HepG2 (cell line): ENCODE data around the gene CCDC85C. TPM values are rescaled to one million over a fixed set of nuclear protein-coding genes. Genes with fewer than 3 reads are reported as not detected.
A peak's percentile ranks its signal among the peaks of the same experiment; 100 is the strongest.

Experiments
- ATAC-seq: fragments of 200-7000 bp; cut with Tn5 transposase; 3 replicates; pipeline ENCODE4 v1.9.1; 2020; ENCODE audit warnings: mild to moderate bottlenecking, moderate library complexity
- BruUV-seq: library from RNA; stranded (reverse); fragments of 400-500 nt; replicated peaks from 2 replicates; lab custom pipeline; 2021; lab: Mats Ljungman, UMichigan
- CTCF ChIA-PET: fragments of 300-600 bp; formaldehyde crosslinking; extraction: SDS; loops from one replicate; lab custom pipeline; 2021; ENCODE audit warnings: low total read pairs, inconsistent platforms, low intra/inter-chr PET ratio; lab: Yijun Ruan, JAX
- POLR2A ChIA-PET: fragments of 350-600 bp; sonication (Branson Sonifier 250); formaldehyde crosslinking; loops from one replicate; lab custom pipeline; 2020; ENCODE audit warnings: antibody characterized with exemption, inconsistent platforms; lab: Yijun Ruan, JAX
- DNase-seq: peaks from one replicate; pipeline ENCODE4 v3.0.0-alpha.2; 2015; ENCODE audit warnings: low spot score
- FAIRE-seq: peaks from 3 replicates; lab custom pipeline; 2011; peaks lifted over from hg19 to GRCh38; lab: Jason Lieb, UNC
- H2AFZ ChIP-seq: one replicate; pipeline ENCODE4 v1.6.1; 2011; ENCODE audit warnings: low read length, inconsistent platforms
- H3K27ac ChIP-seq: fragments of 300-600 bp; 3 replicates; pipeline ENCODE4 v1.8.0; 2011; ENCODE audit warnings: mixed run types, mild to moderate bottlenecking, mixed read lengths, low read length, inconsistent platforms; ENCODE audit not compliant: insufficient read depth; ENCODE audit errors: extremely low read length
- H3K27me3 ChIP-seq, 2 experiments: fragments of 200-600 bp in 1 of 2; 2 replicates in 1 of 2; 3 replicates in 1 of 2; pipeline versions ENCODE4 v1.6.0 to v1.8.0; 2011; ENCODE audit warnings: low read length in 2 of 2, mild to moderate bottlenecking in 2 of 2, moderate library complexity in 2 of 2, inconsistent platforms in 1 of 2; ENCODE audit not compliant: insufficient read depth in 2 of 2, control insufficient read depth in 1 of 2
- H3K36me3 ChIP-seq, 2 experiments: fragments of 200-600 bp in 1 of 2; replicated peaks in 1 of 2; 2 replicates in 1 of 2; 3 replicates in 1 of 2; pipeline versions ENCODE4 v1.5.1 to v1.8.0; 2011; ENCODE audit warnings: low read length in 2 of 2, inconsistent platforms in 1 of 2; ENCODE audit not compliant: insufficient read depth in 2 of 2, control insufficient read depth in 1 of 2
- H3K4me1 ChIP-seq: 2 replicates; pipeline ENCODE4 v1.5.1; 2012; ENCODE audit warnings: low read length, inconsistent platforms; ENCODE audit not compliant: insufficient read depth
- H3K4me2 ChIP-seq: 2 replicates; pipeline ENCODE4 v1.6.0; 2011; ENCODE audit warnings: low read depth, low read length, inconsistent platforms
- H3K4me3 ChIP-seq, 3 experiments: fragments of 200-600 bp in 1 of 3; sonication (generic), shearing (Covaris generic) in 1 of 3; replicated peaks in 1 of 3; 2 replicates each; pipeline ENCODE4 v1.5.1; 2011 to 2016; ENCODE audit warnings: low read length in 3 of 3, inconsistent platforms in 2 of 3, low read depth in 2 of 3, mild to moderate bottlenecking in 2 of 3, control low read depth in 1 of 3, mixed read lengths in 1 of 3; ENCODE audit not compliant: insufficient read depth in 1 of 3
- H3K79me2 ChIP-seq: one replicate; pipeline ENCODE4 v1.6.1; 2011; ENCODE audit warnings: low read length, inconsistent platforms; ENCODE audit not compliant: insufficient read depth
- H3K9ac ChIP-seq: 2 replicates; pipeline ENCODE4 v1.6.0; 2011; ENCODE audit warnings: mild to moderate bottlenecking, low read depth, low read length, inconsistent platforms; ENCODE audit not compliant: insufficient read depth
- H3K9me3 ChIP-seq: 2 replicates; pipeline ENCODE4 v1.5.1; 2012; ENCODE audit warnings: mild to moderate bottlenecking, low read length
- H4K20me1 ChIP-seq: 2 replicates; pipeline ENCODE4 v1.6.0; 2011; ENCODE audit warnings: inconsistent platforms, mild to moderate bottlenecking, low read length, moderate library complexity; ENCODE audit not compliant: insufficient read depth
- ETV6 ChIP-seq: sonication (generic); formaldehyde crosslinking; conservative IDR thresholded peaks from 2 replicates; pipeline ENCODE4 v1.4.0; 2020; ENCODE audit warnings: missing genetic modification reagents
- IRF2 ChIP-seq: IDR thresholded peaks from 2 replicates; pipeline ENCODE4 v1.6.1; 2018; ENCODE audit warnings: missing genetic modification reagents, missing compliant biosample characterization
- MED1 ChIP-seq: sonication (generic); formaldehyde crosslinking; IDR thresholded peaks from 2 replicates; pipeline ENCODE4 v1.4.0; 2020; ENCODE audit warnings: missing genetic modification reagents
- MEIS1 ChIP-seq: sonication (generic); formaldehyde crosslinking; IDR thresholded peaks from 2 replicates; pipeline ENCODE4 v1.9.0; 2021; ENCODE audit warnings: mild to moderate bottlenecking, missing genetic modification reagents, moderate library complexity, borderline replicate concordance
- MEIS2 ChIP-seq: sonication (generic); formaldehyde crosslinking; IDR thresholded peaks from 2 replicates; pipeline ENCODE4 v1.9.0; 2021; ENCODE audit warnings: mild to moderate bottlenecking, missing genetic modification reagents
- NAIF1 ChIP-seq: sonication (generic); formaldehyde crosslinking; IDR thresholded peaks from 2 replicates; pipeline ENCODE4 v1.5.0; 2020; ENCODE audit warnings: mild to moderate bottlenecking, missing genetic modification reagents, borderline replicate concordance
- SIX1 ChIP-seq: sonication (generic); formaldehyde crosslinking; IDR thresholded peaks from 2 replicates; pipeline ENCODE4 v1.4.0; 2020; ENCODE audit warnings: missing genetic modification reagents, borderline replicate concordance
- THAP11 ChIP-seq: IDR thresholded peaks from 2 replicates; pipeline ENCODE4 v1.6.1; 2016; ENCODE audit warnings: missing biosample characterization, missing genetic modification reagents
- ZC3H4 ChIP-seq: sonication (generic); formaldehyde crosslinking; IDR thresholded peaks from 2 replicates; pipeline ENCODE4 v1.4.0; 2020; ENCODE audit warnings: missing genetic modification reagents, borderline replicate concordance
- ZNF329 ChIP-seq: sonication (generic); formaldehyde crosslinking; IDR thresholded peaks from 2 replicates; pipeline ENCODE4 v1.9.0; 2021; ENCODE audit warnings: low read depth, mild to moderate bottlenecking, missing genetic modification reagents
- ZNF563 ChIP-seq: sonication (generic); formaldehyde crosslinking; IDR thresholded peaks from 2 replicates; pipeline ENCODE4 v1.8.0; 2022; ENCODE audit warnings: mild to moderate bottlenecking, moderate library complexity, missing genetic modification reagents
- ZNF616 ChIP-seq: sonication (generic); formaldehyde crosslinking; IDR thresholded peaks from 2 replicates; pipeline ENCODE4 v1.5.0; 2020; ENCODE audit warnings: low read depth, mild to moderate bottlenecking, missing genetic modification reagents
- ZNF768 ChIP-seq: sonication (generic); formaldehyde crosslinking; IDR thresholded peaks from 2 replicates; pipeline ENCODE4 v1.4.0; 2020; ENCODE audit warnings: missing genetic modification reagents
- ZNF883 ChIP-seq: sonication (generic); formaldehyde crosslinking; IDR thresholded peaks from 2 replicates; pipeline ENCODE4 v1.5.1; 2020; ENCODE audit warnings: mild to moderate bottlenecking, missing genetic modification reagents; ENCODE audit errors: not compliant biosample characterization
- WGBS: methylation state at CpG from one replicate; pipeline ENCODE4 v1.1.6; 2017; ENCODE audit warnings: low lambda C conversion rate; 5-methylcytosine and 5-hydroxymethylcytosine counted together
- in situ Hi-C: cut with HindIII; loops from 2 replicates; pipeline ENCODE4 v1.10.0; 2017; ENCODE audit warnings: low pct_unique_long_range_greater_than_20kb; ENCODE audit not compliant: extremely low pct_ligation_motif_present
- intact Hi-C: fragments of 100-400 bp; cut with micrococcal nuclease; formaldehyde crosslinking; loops from one replicate; pipeline ENCODE4 v1.10.0; 2022; ENCODE audit not compliant: unreplicated experiment
- polyA plus RNA-seq, 8 experiments: library from polyadenylated mRNA; depleted of rRNA in 3 of 8; stranded (reverse) in 7 of 8; unstranded in 1 of 8; fragments of >200 nt; fragmentation: Illumina TruSeq in 4 of 8; extraction: Trizol in 4 of 8; gene quantifications; 2 replicates each; pipeline versions ENCODE4 v1.2.1 to v1.2.3, GENCODE V29; 2011 to 2016; ENCODE audit warnings: low read depth in 4 of 8, missing spikeins in 1 of 8, mixed read lengths in 1 of 8; ENCODE audit not compliant: insufficient read depth in 1 of 8
- total RNA-seq, 5 experiments: library from RNA; depleted of rRNA; stranded (reverse); fragments of >200 nt; fragmentation: Illumina TruSeq; extraction: Trizol; gene quantifications; 2 replicates each; pipeline ENCODE4 v1.2.3, GENCODE V29; 2016; ENCODE audit warnings: low read depth in 1 of 5

The CCDC85C gene
- total and polyA plus RNA-seq, 2 of the 13 experiments (the other 11 are each of a cell fraction or from before 2014, with no cell fraction given) = 18.8 to 43.8 TPM

GRCh38 chr14:99628887-99629618, 25.0 kb upstream of the CCDC85C start (continued):
- TF ChIP-seq ETV6 (CRISPR knock-in tag) (no peak), MEIS1 (CRISPR knock-in tag) (no peak), IRF2 (CRISPR knock-in tag) (peak; percentile 45; the same call in 1 of the 2 replicates), ZNF768 (peak; percentile 77; the same call in 1 of the 2 replicates), ZNF883 (no peak), ZNF616 (CRISPR knock-in tag) (no peak), MED1 (CRISPR knock-in tag) (no peak), THAP11 (0 out of 2 replicates have a peak, but pooled peaks have one; percentile 18), NAIF1 (CRISPR knock-in tag) (no peak)

GRCh38 chr14:99627510-99628381, 23.7 kb upstream of the CCDC85C start:
- no peaks in the 10 kb centered on the region for H3K79me2 ChIP-seq
- H3K4me1 ChIP-seq = no peaks in the 10 kb centered on the region
- intact Hi-C loops (loop anchor here (1.0 to 5.0 kb wide), 2 partner anchors 65 to 109 kb away; no protein-coding TSS in a partner anchor), in situ Hi-C loops (no loop called here)
- no peak overlapping the region for H3K9ac ChIP-seq
- H3K27me3 ChIP-seq = peaks cover 6 to 43% of the 10 kb centered on the region in 2 experiments; a peak in 4 of 5 replicates
- TF ChIP-seq ZNF563 (0 out of 2 replicates have a peak, but pooled peaks have one; percentile 6), ZNF329 (no peak), SIX1 (CRISPR knock-in tag) (no peak), ZC3H4 (CRISPR knock-in tag) (no peak), MEIS2 (no peak)
- FAIRE-seq (no peak), DNase-seq (no peak), ATAC-seq (no peak)
- H3K36me3 ChIP-seq = no peaks in the 10 kb centered on the region
- H3K27ac ChIP-seq = no peak overlapping the region
- H3K4me2 ChIP-seq = no peak overlapping the region
- ChIA-PET CTCF (interaction anchor here (0.9 to 2.4 kb wide), 2 partner anchors 103 to 109 kb away, joined by 4 to 29 read pairs; no protein-coding TSS in a partner anchor), POLR2A (no interaction called here)
- no peak overlapping the region for H2AFZ ChIP-seq
- H3K9me3 ChIP-seq = no peaks in the 10 kb centered on the region
- no TSS peak for BruUV-seq
- no peaks in the 10 kb centered on the region for H4K20me1 ChIP-seq
- no peak overlapping the region for H3K4me3 ChIP-seq
- 29% methylated on average over 13 of the region's 13 CpGs for WGBS
